ENCODE results near the gene MEMO1.
"Not testable (repeated sequence)": the region's sequence is repeated elsewhere in the genome, so short reads cannot be mapped to it uniquely, and the experiment has no call there.

The MEMO1 gene

DNA sequence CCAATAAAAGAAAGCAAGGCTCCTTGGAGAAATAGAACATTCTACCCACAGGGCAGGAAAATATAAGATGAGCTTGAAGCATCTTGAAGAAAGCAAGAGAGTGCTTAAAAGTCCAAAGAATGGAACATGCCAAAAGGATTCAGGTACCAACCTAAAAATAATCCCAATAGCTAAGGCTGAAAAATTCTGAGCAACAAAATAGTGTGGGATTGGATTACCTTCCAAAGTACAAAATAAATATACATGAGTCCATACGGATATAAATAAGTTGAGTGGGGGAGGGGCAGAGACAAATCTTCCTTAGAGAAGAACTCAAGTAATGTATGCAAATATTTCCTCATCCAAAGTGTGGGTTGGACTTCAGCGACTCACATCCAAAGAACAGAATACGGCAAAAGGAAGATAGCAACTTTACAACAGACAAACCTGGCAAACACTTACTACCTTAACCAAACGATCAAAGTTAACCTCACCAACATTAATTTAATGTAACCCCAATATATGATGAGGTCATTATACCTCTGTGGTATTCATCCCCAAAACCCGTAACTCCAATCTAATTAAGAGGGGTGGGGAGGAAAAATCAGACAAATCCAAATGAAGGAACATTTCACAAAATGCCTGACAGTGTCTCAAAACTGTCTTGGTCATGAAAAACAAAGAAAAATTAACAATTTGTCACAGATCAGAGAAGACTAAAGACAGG lies 26.9 kb downstream of the MEMO1 start:
- H3K36me3 Mint-ChIP-seq (ENCODE audit: low read depth), result peaks cover 28% of the 10 kb centered on the region
- H3K4me3 Mint-ChIP-seq, result no peak overlapping the region
- H3K4me1 Mint-ChIP-seq (ENCODE audit: low read depth), result peaks cover 45% of the 10 kb centered on the region
- no peaks in the 10 kb centered on the region for H3K27me3 Mint-ChIP-seq
- H3K27ac Mint-ChIP-seq, result no peak overlapping the region
- no peak for DNase-seq
- peaks cover 1% of the 10 kb centered on the region for H3K9me3 Mint-ChIP-seq

DNA sequence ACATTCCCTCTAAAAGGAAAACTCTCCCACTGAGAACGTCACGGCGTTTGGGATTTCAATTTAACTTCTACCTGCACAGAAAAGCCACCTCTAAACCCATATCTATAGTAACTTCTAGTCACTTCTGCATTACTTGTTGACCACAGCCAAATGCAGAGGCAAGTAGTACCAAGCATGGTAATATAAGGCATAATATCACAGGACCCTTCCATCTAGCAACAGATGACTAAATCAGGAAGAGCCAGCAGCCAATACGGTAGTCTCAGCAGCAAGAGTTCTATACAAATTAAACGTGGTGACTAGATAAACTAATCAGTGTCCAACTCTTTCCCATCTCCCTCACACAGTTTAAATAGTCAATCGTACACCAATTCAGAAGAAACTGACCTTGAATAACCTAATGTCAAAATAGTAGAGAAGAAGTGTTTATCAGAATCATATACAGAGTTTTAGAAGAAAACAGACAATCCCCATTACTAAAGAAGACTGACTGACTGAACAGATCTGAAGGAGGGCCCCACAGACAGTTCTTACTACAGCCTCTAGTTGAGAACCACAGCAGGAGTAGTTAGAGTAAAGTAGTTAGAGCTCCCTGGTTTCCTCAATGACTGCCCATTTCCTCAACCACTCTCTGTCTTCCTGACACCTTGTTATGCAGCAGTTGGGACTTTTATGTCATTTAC lies 30.0 kb downstream of the MEMO1 start:
- DNase-seq, result no peak
- Mint-ChIP-seq H3K9me3 (peaks cover 2% of the 10 kb centered on the region), H3K36me3 (ENCODE audit: low read depth) (peaks cover 23% of the 10 kb centered on the region), H3K4me3 (no peak overlapping the region), H3K27me3 (no peaks in the 10 kb centered on the region), H3K4me1 (ENCODE audit: low read depth) (peaks cover 34% of the 10 kb centered on the region), H3K27ac (peak overlapping the region; percentile 27)

DNA sequence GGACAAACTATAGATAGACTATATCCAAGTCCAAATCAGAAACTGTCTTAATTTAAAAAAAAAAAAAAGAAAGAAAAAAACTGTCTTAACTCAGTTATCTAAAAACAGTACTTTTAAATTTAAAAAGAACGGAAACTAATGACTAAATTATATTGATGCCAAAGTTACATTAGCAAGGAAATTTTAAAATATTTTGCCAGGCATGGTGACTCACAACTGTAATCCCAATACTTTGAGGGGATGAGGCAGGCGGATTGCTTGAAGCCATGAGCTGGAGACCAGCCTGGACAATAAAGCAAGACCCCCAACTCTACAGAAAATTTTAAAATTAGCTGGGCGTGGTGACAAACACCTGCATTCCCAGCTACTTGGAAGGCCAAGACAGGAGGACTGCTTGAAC lies 30.9 kb downstream of the MEMO1 start:
- DNase-seq, result no peak
- no peak overlapping the region for H3K4me3 Mint-ChIP-seq
- H3K27ac Mint-ChIP-seq, result no peak overlapping the region
- peaks cover 2% of the 10 kb centered on the region for H3K9me3 Mint-ChIP-seq
- H3K36me3 Mint-ChIP-seq (ENCODE audit: low read depth), result peaks cover 18% of the 10 kb centered on the region
- H3K27me3 Mint-ChIP-seq, result no peaks in the 10 kb centered on the region
- peaks cover 37% of the 10 kb centered on the region for H3K4me1 Mint-ChIP-seq (ENCODE audit: low read depth)

DNA sequence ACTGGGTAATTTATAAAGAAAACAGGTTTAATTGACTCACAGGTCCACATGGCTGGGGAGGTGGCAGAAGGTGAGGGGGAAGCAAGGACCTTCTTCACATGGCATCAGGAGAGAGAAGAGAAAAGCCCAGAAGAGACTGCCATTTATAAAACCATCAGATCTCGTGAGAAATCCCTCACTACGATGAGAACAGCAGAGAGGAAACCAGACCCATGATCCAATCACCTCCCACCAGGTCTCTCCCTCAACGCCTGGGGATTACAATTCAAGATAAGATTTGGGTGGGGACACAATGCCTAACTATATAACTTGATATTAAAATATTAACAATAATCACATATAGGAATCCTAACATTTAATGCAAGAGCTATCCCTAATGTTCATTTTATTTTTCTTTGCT lies 31.8 kb downstream of the MEMO1 start:
- Mint-ChIP-seq H3K27me3 (no peaks in the 10 kb centered on the region), H3K36me3 (ENCODE audit: low read depth) (peaks cover 10% of the 10 kb centered on the region), H3K4me1 (ENCODE audit: low read depth) (peaks cover 41% of the 10 kb centered on the region), H3K4me3 (no peak overlapping the region), H3K9me3 (peaks cover 2% of the 10 kb centered on the region), H3K27ac (no peak overlapping the region)
- no peak for DNase-seq

DNA sequence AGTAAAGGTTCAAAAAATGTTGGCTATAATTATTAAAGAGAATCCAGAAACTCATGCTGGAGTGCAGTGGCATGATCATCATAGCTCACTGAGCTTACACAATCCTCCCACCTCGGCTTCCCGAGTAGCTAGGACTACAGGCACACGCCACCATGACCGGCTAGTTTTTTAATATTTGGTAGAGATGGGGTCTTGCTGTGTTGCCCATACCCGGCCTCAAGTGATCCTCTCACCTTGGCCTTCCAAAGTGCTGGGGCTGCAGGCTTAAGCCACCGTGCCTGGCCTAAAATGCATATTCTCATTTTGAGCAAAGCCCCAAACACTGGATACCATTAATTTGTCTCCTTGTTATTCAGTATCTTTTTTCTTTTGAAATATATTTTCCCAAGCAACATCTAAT lies 32.4 kb downstream of the MEMO1 start:
- Mint-ChIP-seq H3K4me1 (ENCODE audit: low read depth) (peaks cover 43% of the 10 kb centered on the region), H3K27me3 (no peaks in the 10 kb centered on the region), H3K27ac (no peak overlapping the region), H3K4me3 (no peak overlapping the region), H3K9me3 (peaks cover 2% of the 10 kb centered on the region), H3K36me3 (ENCODE audit: low read depth) (peaks cover 7% of the 10 kb centered on the region)
- DNase-seq, result no peak

DNA sequence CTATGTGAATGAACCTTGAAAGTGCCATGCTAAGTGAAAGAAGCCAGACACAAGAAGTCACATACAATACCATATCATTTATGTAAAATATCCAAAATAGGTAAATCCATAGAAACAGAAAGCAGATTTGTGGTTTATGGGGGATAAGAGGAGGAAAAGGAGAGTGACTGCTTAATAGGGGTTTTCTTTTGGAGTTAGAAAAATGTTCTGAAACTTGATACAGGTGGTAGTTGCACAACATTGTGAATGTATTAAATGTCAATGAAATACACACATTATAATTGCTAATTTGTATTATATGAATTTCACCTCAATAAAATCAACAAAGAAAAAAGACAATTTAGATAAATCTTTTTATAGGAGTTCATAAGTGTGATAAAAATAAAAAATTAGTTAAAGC lies 37.1 kb downstream of the MEMO1 start:
- Mint-ChIP-seq H3K9me3 (no peaks in the 10 kb centered on the region), H3K27ac (no peak overlapping the region), H3K4me1 (ENCODE audit: low read depth) (peaks cover 32% of the 10 kb centered on the region), H3K27me3 (no peaks in the 10 kb centered on the region), H3K36me3 (ENCODE audit: low read depth) (peaks cover 18% of the 10 kb centered on the region), H3K4me3 (no peak overlapping the region)
- no peak for DNase-seq

DNA sequence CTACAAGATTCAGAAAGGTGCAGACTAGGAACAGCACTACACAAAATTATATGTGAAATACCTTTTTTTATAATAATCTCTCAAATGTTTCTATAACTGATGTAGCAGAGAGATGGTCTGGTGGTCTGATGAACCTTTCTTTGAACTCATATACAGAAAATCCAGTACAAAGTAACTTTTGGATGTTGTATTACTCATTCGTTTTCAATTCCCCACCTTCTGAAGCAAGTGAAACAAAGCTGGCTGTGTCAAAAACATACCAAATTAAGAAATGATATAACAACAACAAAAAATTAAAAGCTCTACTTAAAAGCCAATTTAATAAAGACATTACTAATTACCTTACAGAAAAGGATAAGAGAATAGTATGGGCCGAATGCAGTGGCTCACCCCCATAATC lies 38.7 kb downstream of the MEMO1 start:
- Mint-ChIP-seq H3K9me3 (no peaks in the 10 kb centered on the region), H3K4me3 (no peak overlapping the region), H3K36me3 (ENCODE audit: low read depth) (peaks cover 23% of the 10 kb centered on the region), H3K27me3 (no peaks in the 10 kb centered on the region), H3K4me1 (ENCODE audit: low read depth) (peaks cover 31% of the 10 kb centered on the region), H3K27ac (no peak overlapping the region)
- DNase-seq, result no peak

DNA sequence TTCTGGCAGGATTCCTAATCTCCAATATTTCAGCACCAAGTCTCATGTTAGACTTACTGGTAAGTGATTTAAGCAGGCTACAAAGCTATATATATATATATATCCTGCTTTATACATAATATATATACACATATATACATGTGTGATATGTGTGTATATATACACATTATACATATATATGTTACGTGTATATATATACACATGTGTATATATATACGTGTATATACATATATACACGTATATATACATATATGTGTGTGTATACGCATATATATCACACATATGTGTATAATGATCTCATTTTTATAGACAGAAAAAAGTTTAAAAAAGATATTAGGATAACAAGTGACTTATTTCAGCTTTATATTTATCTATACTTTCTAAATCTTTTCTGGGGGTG lies 41.6 kb downstream of the MEMO1 start:
- H3K27me3 Mint-ChIP-seq, result no peaks in the 10 kb centered on the region
- H3K4me1 Mint-ChIP-seq (ENCODE audit: low read depth), result peaks cover 26% of the 10 kb centered on the region
- H3K9me3 Mint-ChIP-seq, result no peaks in the 10 kb centered on the region
- peaks cover 28% of the 10 kb centered on the region for H3K36me3 Mint-ChIP-seq (ENCODE audit: low read depth)
- no peak overlapping the region for H3K27ac Mint-ChIP-seq
- no peak overlapping the region for H3K4me3 Mint-ChIP-seq
- DNase-seq, result no peak

DNA sequence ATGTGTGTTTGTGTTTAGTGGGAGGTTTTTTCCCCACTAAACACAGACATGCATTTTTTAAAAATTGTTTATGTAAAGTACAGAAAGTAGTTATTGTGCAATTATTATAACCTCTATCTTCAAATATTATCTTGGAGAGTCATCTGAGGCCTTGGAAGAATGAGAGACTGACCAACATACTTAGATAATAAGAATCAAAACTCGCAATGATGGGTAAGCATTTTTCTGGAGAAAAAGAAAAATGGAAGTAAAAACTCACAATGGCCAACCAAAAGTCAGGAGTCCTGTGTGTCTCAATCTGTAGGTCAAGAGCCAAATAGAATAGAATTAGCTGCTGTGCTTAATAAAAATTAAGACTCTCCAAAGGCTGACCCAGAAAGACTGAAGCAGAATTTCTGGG lies 43.0 kb downstream of the MEMO1 start:
- no peaks in the 10 kb centered on the region for H3K9me3 Mint-ChIP-seq
- no peak for DNase-seq
- H3K4me1 Mint-ChIP-seq (ENCODE audit: low read depth), result peaks cover 27% of the 10 kb centered on the region
- no peak overlapping the region for H3K27ac Mint-ChIP-seq
- peaks cover 32% of the 10 kb centered on the region for H3K36me3 Mint-ChIP-seq (ENCODE audit: low read depth)
- H3K27me3 Mint-ChIP-seq, result no peaks in the 10 kb centered on the region
- no peak overlapping the region for H3K4me3 Mint-ChIP-seq

DNA sequence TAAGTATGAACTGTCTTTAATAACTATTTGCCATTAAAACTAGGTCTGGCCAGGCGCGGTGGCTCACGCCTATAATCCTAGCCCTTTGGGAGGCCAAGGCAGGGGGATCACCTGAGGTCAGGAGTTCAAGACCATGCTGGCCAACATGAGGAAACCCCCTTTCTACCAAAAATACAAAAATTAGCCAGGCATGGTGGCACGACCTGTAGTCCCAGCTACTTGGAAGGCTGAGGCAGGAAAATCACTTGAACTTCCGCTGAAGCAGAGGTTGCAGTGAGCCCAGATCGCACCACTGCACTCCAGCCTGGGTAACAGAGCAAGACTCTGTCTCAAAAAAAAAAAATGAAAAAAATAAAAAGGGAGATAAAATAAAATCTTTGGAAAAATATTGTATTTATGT lies 44.4 kb downstream of the MEMO1 start:
- DNase-seq, H3K27ac Mint-ChIP-seq: not testable (repeated sequence)

DNA sequence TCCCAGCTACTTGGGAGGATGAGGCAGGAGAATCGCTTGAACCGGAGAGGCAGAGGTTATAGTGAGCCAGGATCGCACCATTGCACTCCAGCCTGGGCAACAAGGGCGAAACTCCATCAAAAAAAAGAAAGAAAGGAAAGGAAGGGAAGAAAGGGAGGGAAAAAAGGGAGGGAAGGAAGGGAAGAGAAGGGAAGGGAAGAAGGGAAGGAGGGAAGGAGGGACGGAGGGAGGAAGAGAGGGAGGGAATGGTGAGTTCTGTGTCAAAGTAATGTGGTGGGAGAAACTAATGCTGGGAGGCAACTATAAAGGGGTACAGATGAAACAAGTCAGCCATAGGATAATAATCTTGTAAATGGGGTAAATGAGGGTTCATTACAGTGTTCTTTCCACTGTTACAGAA lies 45.7 kb downstream of the MEMO1 start:
- no peak overlapping the region for H3K27ac Mint-ChIP-seq
- peaks cover 28% of the 10 kb centered on the region for H3K36me3 Mint-ChIP-seq (ENCODE audit: low read depth)
- H3K27me3 Mint-ChIP-seq, result no peaks in the 10 kb centered on the region
- no peaks in the 10 kb centered on the region for H3K9me3 Mint-ChIP-seq
- H3K4me3 Mint-ChIP-seq, result no peak overlapping the region
- no peak for DNase-seq
- H3K4me1 Mint-ChIP-seq (ENCODE audit: low read depth), result peaks cover 39% of the 10 kb centered on the region

More for the DNA sequence above, 44.4 kb downstream of the MEMO1 start:
- H3K4me3 Mint-ChIP-seq, H3K27me3 Mint-ChIP-seq, H3K9me3 Mint-ChIP-seq: not testable (repeated sequence)
- H3K4me1 Mint-ChIP-seq (ENCODE audit: low read depth), result peaks cover 30% of the 10 kb centered on the region
- H3K36me3 Mint-ChIP-seq (ENCODE audit: low read depth), result peaks cover 31% of the 10 kb centered on the region

DNA sequence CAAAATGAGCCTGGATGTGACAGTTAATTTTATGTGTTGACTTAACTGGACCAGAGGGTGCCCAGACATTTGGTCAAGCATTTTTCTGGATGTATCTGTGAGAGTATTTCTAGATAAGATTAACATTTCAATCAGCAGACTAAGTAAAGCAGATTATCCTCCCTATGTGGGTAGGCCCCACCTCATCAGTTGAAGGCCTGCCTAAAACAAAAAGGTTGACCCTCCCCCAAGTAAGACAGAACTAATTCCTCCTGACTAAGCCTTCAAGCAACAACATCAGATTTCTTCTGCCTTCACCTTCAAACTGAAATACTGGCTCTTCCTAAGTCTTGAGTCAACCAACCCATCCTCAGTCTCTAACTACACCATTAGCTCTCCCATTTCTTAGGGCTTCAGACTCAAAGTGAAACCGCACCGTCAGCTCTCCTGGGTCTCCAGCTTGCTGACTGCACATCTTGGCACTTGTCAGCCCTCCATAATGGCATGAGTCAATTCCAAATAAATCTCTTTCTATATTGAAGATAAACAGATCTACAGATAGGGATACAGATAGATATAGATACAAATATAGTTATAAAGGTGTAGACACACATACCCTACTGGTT lies 47.9 kb downstream of the MEMO1 start:
- H3K27me3 Mint-ChIP-seq, result no peaks in the 10 kb centered on the region
- no peak overlapping the region for H3K4me3 Mint-ChIP-seq
- H3K9me3 Mint-ChIP-seq, result no peaks in the 10 kb centered on the region
- peak; percentile 41 for DNase-seq
- H3K27ac Mint-ChIP-seq, result peak overlapping the region; percentile 65
- H3K4me1 Mint-ChIP-seq (ENCODE audit: low read depth), result peaks cover 59% of the 10 kb centered on the region
- peaks cover 25% of the 10 kb centered on the region for H3K36me3 Mint-ChIP-seq (ENCODE audit: low read depth)

DNA sequence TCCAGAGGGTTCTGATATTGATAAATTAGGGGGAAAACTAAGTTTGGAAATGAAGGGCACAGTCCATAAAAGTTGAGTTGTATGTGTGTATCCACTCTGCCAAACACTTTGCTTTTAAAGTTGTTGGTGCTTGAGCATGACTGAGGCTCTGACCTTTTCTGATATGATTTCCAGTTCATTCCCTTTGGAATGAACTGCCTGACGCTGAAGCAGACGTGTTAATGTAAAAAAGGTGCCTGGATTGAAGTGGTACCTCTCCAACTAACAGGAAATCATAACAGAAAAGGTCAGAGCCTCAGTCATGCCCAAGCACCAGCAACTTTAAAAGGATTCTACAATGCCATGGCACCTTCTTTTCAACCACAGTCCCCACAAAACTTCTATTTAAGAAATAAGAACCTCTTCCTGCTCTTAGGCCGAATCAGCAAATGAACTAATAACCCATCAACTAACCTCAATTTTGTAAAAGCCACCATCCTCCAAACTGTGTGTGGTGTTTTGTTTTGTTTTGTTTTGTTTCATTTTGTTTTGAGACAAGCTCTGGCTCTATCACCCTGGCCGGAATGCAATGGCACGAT lies 52.6 kb downstream of the MEMO1 start:
- H3K36me3 Mint-ChIP-seq (ENCODE audit: low read depth), result peaks cover 41% of the 10 kb centered on the region
- H3K27ac Mint-ChIP-seq, result peak overlapping the region; percentile 78
- no peaks in the 10 kb centered on the region for H3K27me3 Mint-ChIP-seq
- DNase-seq, result no peak
- H3K4me3 Mint-ChIP-seq, result no peak overlapping the region
- H3K9me3 Mint-ChIP-seq, result no peaks in the 10 kb centered on the region
- H3K4me1 Mint-ChIP-seq (ENCODE audit: low read depth), result peaks cover 69% of the 10 kb centered on the region

DNA sequence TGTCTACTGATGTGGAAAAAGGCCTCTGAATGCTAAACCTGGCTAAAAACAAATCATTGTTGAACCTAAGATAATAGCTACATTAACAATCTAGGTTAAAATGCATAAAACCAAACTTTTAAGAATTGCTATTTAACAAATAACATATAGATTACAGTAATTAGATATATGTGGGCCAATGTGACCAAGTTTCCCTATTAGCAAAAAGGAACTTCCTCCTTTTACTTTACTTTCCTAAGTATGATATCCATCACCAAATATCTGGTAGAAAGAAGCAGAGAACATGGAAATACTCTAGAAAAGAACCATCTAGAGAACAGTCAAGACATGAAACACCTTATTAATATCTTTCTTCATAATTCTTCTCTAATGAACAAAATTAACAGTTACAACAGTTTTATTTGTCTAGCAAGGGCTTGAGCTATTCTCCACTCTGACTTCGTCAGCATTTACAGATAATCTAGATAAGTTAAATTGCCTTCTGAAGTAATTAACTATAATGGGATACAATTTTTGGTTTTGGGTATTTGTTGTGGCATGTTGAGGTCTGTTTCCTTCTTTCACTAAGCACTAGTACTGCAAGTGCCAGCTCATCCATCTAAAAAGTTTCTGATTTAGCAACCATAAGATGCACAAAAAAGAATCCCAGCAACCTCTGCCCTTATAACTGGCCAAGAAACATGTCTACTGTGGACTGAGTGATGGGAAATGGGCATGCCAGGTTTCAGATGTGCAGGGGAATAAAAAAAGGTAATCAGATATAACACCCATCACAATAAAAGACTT lies 53.3 kb downstream of the MEMO1 start:
- peaks cover 63% of the 10 kb centered on the region for H3K4me1 Mint-ChIP-seq (ENCODE audit: low read depth)
- no peak for DNase-seq
- H3K9me3 Mint-ChIP-seq, result no peaks in the 10 kb centered on the region
- no peaks in the 10 kb centered on the region for H3K27me3 Mint-ChIP-seq
- H3K4me3 Mint-ChIP-seq, result no peak overlapping the region
- H3K36me3 Mint-ChIP-seq (ENCODE audit: low read depth), result peaks cover 34% of the 10 kb centered on the region
- H3K27ac Mint-ChIP-seq, result peak overlapping the region; percentile 78
